Activated CD8-positive, alpha-beta memory T cell treated with anti-CD3 and anti-CD28 coated beads, Interleukin-2, amount 10 ng/mL, durations not matched to agents 7 days and 5 days (primary cell): ENCODE data around the gene RAB5B. TPM values are rescaled to one million over a fixed set of nuclear protein-coding genes. Genes with fewer than 3 reads are reported as not detected.
"Not testable (repeated sequence)": the region's sequence is repeated elsewhere in the genome, so short reads cannot be mapped to it uniquely, and the experiment has no call there.

ENCODE experiments used
- ATAC-seq: fragments of 150-1000 bp; cut with Tn5 transposase; one replicate; pipeline ENCODE4 v1.10.0; 2021; ENCODE audit warnings: moderate library complexity
- CTCF ChIA-PET: fragments of 350-600 bp; sonication (Branson Sonifier 250); formaldehyde crosslinking; loops from one replicate; lab custom pipeline; 2021; ENCODE audit warnings: antibody characterized with exemption; lab: Charles Lee
- DNase-seq: peaks from one replicate; pipeline ENCODE4 v3.0.0-alpha.2; 2020
- H3K27ac Mint-ChIP-seq: one replicate; pipeline ENCODE4 v1.8.0; 2021; ENCODE audit warnings: mild to moderate bottlenecking, mixed read lengths
- H3K27me3 Mint-ChIP-seq: one replicate; pipeline ENCODE4 v1.8.0; 2021; ENCODE audit warnings: mixed read lengths
- H3K36me3 Mint-ChIP-seq: one replicate; pipeline ENCODE4 v1.8.0; 2021; ENCODE audit warnings: mild to moderate bottlenecking, mixed read lengths
- H3K4me1 Mint-ChIP-seq: one replicate; pipeline ENCODE4 v1.8.0; 2021; ENCODE audit warnings: mixed read lengths
- H3K4me3 Mint-ChIP-seq: one replicate; pipeline ENCODE4 v1.8.0; 2021; ENCODE audit warnings: mild to moderate bottlenecking, moderate library complexity, mixed read lengths
- H3K9me3 Mint-ChIP-seq: one replicate; pipeline ENCODE4 v1.8.0; 2022; ENCODE audit warnings: low read depth, mixed read lengths
- total RNA-seq, 2 experiments: library from RNA; stranded (reverse); gene quantifications; one replicate each; pipeline ENCODE4 v1.2.3, GENCODE V29; 2021

The RAB5B gene
- total RNA-seq, 2 experiments from 2014 or later, result 46.4 to 55.6 TPM

GRCh38 chr12:56038022-56038655, 64.3 kb downstream of the RAB5B start:
- CTCF ChIA-PET, result interaction anchor here (1.5 to 5.5 kb wide), 4 partner anchors 16 to 299 kb away, joined by 5 to 58 read pairs (median 8); partner anchors contain the start of genes PA2G4 and SUOX
- DNase-seq (no peak), ATAC-seq (no peak)
- Mint-ChIP-seq H3K36me3 (peaks cover 35% of the 10 kb centered on the region), H3K4me1 (peaks cover 60% of the 10 kb centered on the region), H3K4me3 (no peak overlapping the region), H3K27ac (no peak overlapping the region), H3K27me3 (no peaks in the 10 kb centered on the region), H3K9me3 (no peaks in the 10 kb centered on the region)

- no peak overlapping the region for H3K4me3 Mint-ChIP-seq
- H3K27me3 Mint-ChIP-seq, result no peaks in the 10 kb centered on the region
- no peaks in the 10 kb centered on the region for H3K9me3 Mint-ChIP-seq
- CTCF ChIA-PET, result interaction anchor here (1.0 to 5.5 kb wide), 10 partner anchors 8 to 302 kb away, joined by 3 to 58 read pairs (median 7); partner anchors contain the start of genes PA2G4, PYM1, RAB5B and SUOX
- H3K4me1 Mint-ChIP-seq, result peaks cover 56% of the 10 kb centered on the region
- peak overlapping the region; percentile 97 for H3K27ac Mint-ChIP-seq
- no peak for ATAC-seq
- H3K36me3 Mint-ChIP-seq, result peaks cover 41% of the 10 kb centered on the region
- no peak for DNase-seq
These were observed 66.3 kb downstream of the RAB5B start for GRCh38 chr12:56040151-56040550.

- H3K4me3 Mint-ChIP-seq, result peak overlapping the region; percentile 93
- CTCF ChIA-PET, result interaction anchor here (0.8 to 5.5 kb wide), 14 partner anchors 8 to 303 kb away, joined by 3 to 58 read pairs (median 4); partner anchors contain the start of genes ORMDL2, PA2G4, PYM1 and RAB5B
- peak overlapping the region; percentile 97 for H3K27ac Mint-ChIP-seq
- peaks cover 48% of the 10 kb centered on the region for H3K4me1 Mint-ChIP-seq
- DNase-seq (peak; percentile 44), ATAC-seq (no peak)
- no peaks in the 10 kb centered on the region for H3K27me3 Mint-ChIP-seq
- peaks cover 35% of the 10 kb centered on the region for H3K36me3 Mint-ChIP-seq
- H3K9me3 Mint-ChIP-seq, result no peaks in the 10 kb centered on the region
These were observed 67.2 kb downstream of the RAB5B start for GRCh38 chr12:56040963-56041551.

- H3K9me3 Mint-ChIP-seq, result no peaks in the 10 kb centered on the region
- H3K36me3 Mint-ChIP-seq, result peaks cover 33% of the 10 kb centered on the region
- peak within 1 kb of the TSS; percentile 97 for H3K27ac Mint-ChIP-seq
- CTCF ChIA-PET, result interaction anchor here (1.0 to 5.5 kb wide), 10 partner anchors 9 to 303 kb away, joined by 3 to 58 read pairs (median 7); partner anchors contain the start of genes ORMDL2, PA2G4, RAB5B and SARNP
- peak within 1 kb of the TSS; percentile 93 for H3K4me3 Mint-ChIP-seq
- peaks cover 53% of the 10 kb centered on the region for H3K4me1 Mint-ChIP-seq
- DNase-seq, result peak; percentile 97
- no peaks in the 10 kb centered on the region for H3K27me3 Mint-ChIP-seq
- peak; percentile 91 for ATAC-seq
These were observed 67.9 kb downstream of the RAB5B start, which contains the start of gene RPS26 for GRCh38 chr12:56041552-56042429. RPS26 (plus strand) TSS chr12:56041918; CDS start chr12:56042167, 249 bp downstream.

GRCh38 chr12:56042430-56042813, 68.5 kb downstream of the RAB5B start:
- H3K27ac Mint-ChIP-seq, result peak overlapping the region; percentile 97
- H3K4me3 Mint-ChIP-seq, result peak overlapping the region; percentile 93
- H3K9me3 Mint-ChIP-seq, CTCF ChIA-PET, ATAC-seq, H3K27me3 Mint-ChIP-seq, DNase-seq: not testable (repeated sequence)
- H3K36me3 Mint-ChIP-seq, result peaks cover 32% of the 10 kb centered on the region
- H3K4me1 Mint-ChIP-seq, result peaks cover 49% of the 10 kb centered on the region

GRCh38 chr12:56042843-56043242, 69.0 kb downstream of the RAB5B start:
- CTCF ChIA-PET, result interaction anchor here (2.4 to 2.7 kb wide), 2 partner anchors 46 to 75 kb away, joined by 11 to 15 read pairs; partner anchors contain the start of genes RPL41, SUOX and ZC3H10

More at GRCh38 chr12:56042843-56043242, 69.0 kb downstream of the RAB5B start:
- Mint-ChIP-seq H3K27me3 (no peaks in the 10 kb centered on the region), H3K9me3 (no peaks in the 10 kb centered on the region), H3K4me1 (peaks cover 47% of the 10 kb centered on the region), H3K27ac (peak overlapping the region; percentile 97), H3K36me3 (peaks cover 32% of the 10 kb centered on the region), H3K4me3 (peak overlapping the region; percentile 93)
- no peak for ATAC-seq
- no peak for DNase-seq

Other genes with a start within 250 kb of the RAB5B start
- 100 to 1,000 TPM; 222 to 288 TPM for gene CD63, start 245.1 kb upstream of the RAB5B start, total RNA-seq
- gene GDF11, start 231.0 kb upstream of the RAB5B start, total RNA-seq, result 10 to 100 TPM; 10.9 to 14.1 TPM
- 10 to 100 TPM; 96.8 to 98.6 TPM for gene SARNP, start 156.4 kb upstream of the RAB5B start, total RNA-seq
- 10 to 100 TPM; 45.8 to 57.2 TPM for gene ORMDL2, start 156.0 kb upstream of the RAB5B start, total RNA-seq
- 10 to 100 TPM; 33.5 to 38.4 TPM for gene DNAJC14, start 144.5 kb upstream of the RAB5B start, total RNA-seq
- gene MMP19, start 131.1 kb upstream of the RAB5B start, total RNA-seq, result not detected
- gene PYM1, start 46.2 kb upstream of the RAB5B start, total RNA-seq, result 10 to 100 TPM; 46.7 to 56.4 TPM
- gene DGKA, start 42.9 kb upstream of the RAB5B start, total RNA-seq, result 100 to 1,000 TPM; 301 to 312 TPM
- gene PMEL, start 8.0 kb upstream of the RAB5B start, total RNA-seq, result under 1 TPM; 0.23 to 0.37 TPM
- gene CDK2, start 7.2 kb upstream of the RAB5B start, total RNA-seq, result 100 to 1,000 TPM; 146 to 158 TPM
- gene SUOX, start 23.2 kb downstream of the RAB5B start, total RNA-seq, result 10 to 100 TPM in 1 of 2 experiments, 1 to 10 TPM in 1; 2.5 to 14.6 TPM
- gene IKZF4, start 47.0 kb downstream of the RAB5B start, total RNA-seq, result 10 to 100 TPM; 15.8 to 44.9 TPM
- 10 to 100 TPM; 27.9 to 42.2 TPM for gene RPS26, start 67.8 kb downstream of the RAB5B start, total RNA-seq
- gene ERBB3, start 106.1 kb downstream of the RAB5B start, total RNA-seq, result 1 to 10 TPM in 1 of 2 experiments, under 1 TPM in 1; 0.94 to 1.8 TPM
- gene PA2G4, start 130.5 kb downstream of the RAB5B start, total RNA-seq, result 100 to 1,000 TPM; 293 to 364 TPM
- gene RPL41, start 142.6 kb downstream of the RAB5B start, total RNA-seq, result 1,000 to 10,000 TPM; 3,748 to 4,271 TPM
- 10 to 100 TPM; 10.3 to 11.7 TPM for gene ZC3H10, start 144.2 kb downstream of the RAB5B start, total RNA-seq
- 100 to 1,000 TPM; 225 to 241 TPM for gene ESYT1, start 154.2 kb downstream of the RAB5B start, total RNA-seq
- gene MYL6B, start 178.5 kb downstream of the RAB5B start, total RNA-seq, result 10 to 100 TPM; 67.6 to 85.2 TPM
- gene MYL6, start 184.3 kb downstream of the RAB5B start, total RNA-seq, result 1,000 to 10,000 TPM; 1,307 to 1,412 TPM
- 100 to 1,000 TPM; 147 to 150 TPM for gene SMARCC2, start 215.4 kb downstream of the RAB5B start, total RNA-seq
- 10 to 100 TPM; 28.2 to 34.2 TPM for gene RNF41, start 247.8 kb downstream of the RAB5B start, total RNA-seq